ENCODE data around the gene ZCCHC18.

GRCh38 chrX:104126856-104127255 lies 14.5 kb downstream of the ZCCHC18 start:
- TF ChIP-seq CTCF (conservative IDR thresholded peaks at IDR 0.05; ENCODE audit: low read depth, low read length) (no peak), EZH2phosphoT487 (IDR thresholded peaks at IDR 0.05; ENCODE audit: borderline replicate concordance, low read length) (no peak), EZH2 (IDR thresholded peaks at IDR 0.05; ENCODE audit: low read length, unreplicated experiment) (no peak)

All from PC-3 (cell line).